ENCODE data around the gene KLB.
A peak's percentile ranks its signal among the peaks of the same experiment; 100 is the strongest.

KLB gene

GRCh38 chr4:39484582-39485272 is 78.0 kb downstream of the KLB start:
- DNase-seq (ENCODE audit: low read depth) = no peak

GRCh38 chr4:39486221-39486804 is 79.6 kb downstream of the KLB start:
- TF ChIP-seq CTCF (conservative IDR thresholded peaks at IDR 0.05; ENCODE audit: low read depth, low read length) = no peak
- no peak for DNase-seq (ENCODE audit: low read depth)

More at GRCh38 chr4:39484582-39485272, 78.0 kb downstream of the KLB start:
- no peak for TF ChIP-seq CTCF (conservative IDR thresholded peaks at IDR 0.05; ENCODE audit: low read depth, low read length)
- no peak overlapping the region for H3K4me3 ChIP-seq (ENCODE audit: low read length)

GRCh38 chr4:39490322-39490721 is 83.6 kb downstream of the KLB start:
- no peak overlapping the region for H3K4me3 ChIP-seq (ENCODE audit: low read length)
- no peak for TF ChIP-seq CTCF (conservative IDR thresholded peaks at IDR 0.05; ENCODE audit: low read depth, low read length)
- DNase-seq (ENCODE audit: low read depth) = no peak

More at GRCh38 chr4:39486221-39486804, 79.6 kb downstream of the KLB start:
- no peak overlapping the region for H3K4me3 ChIP-seq (ENCODE audit: low read length)

- no peak overlapping the region for H3K4me3 ChIP-seq (ENCODE audit: low read length)
- DNase-seq (ENCODE audit: low read depth) = no peak
- TF ChIP-seq CTCF (conservative IDR thresholded peaks at IDR 0.05; ENCODE audit: low read depth, low read length) = no peak
These were observed 87.6 kb downstream of the KLB start for GRCh38 chr4:39494354-39494753.

GRCh38 chr4:39495446-39496213 is 88.9 kb downstream of the KLB start:
- peak; percentile 6 for DNase-seq (ENCODE audit: low read depth)
- no peak for TF ChIP-seq CTCF (conservative IDR thresholded peaks at IDR 0.05; ENCODE audit: low read depth, low read length)

GRCh38 chr4:39497909-39498726 is 91.4 kb downstream of the KLB start:
- DNase-seq (ENCODE audit: low read depth) = no peak
- TF ChIP-seq CTCF (conservative IDR thresholded peaks at IDR 0.05; ENCODE audit: low read depth, low read length) = no peak
- no peak overlapping the region for H3K4me3 ChIP-seq (ENCODE audit: low read length)

More at GRCh38 chr4:39495446-39496213, 88.9 kb downstream of the KLB start:
- no peak overlapping the region for H3K4me3 ChIP-seq (ENCODE audit: low read length)

Data from retinal pigment epithelial cell (primary cell).